Measurements from ENCODE around the gene SEPTIN11.

The SEPTIN11 gene

GRCh38 chr4:76943790-76944189 is 5.8 kb upstream of the SEPTIN11 start:
- no peak overlapping the region for H3K4me3 ChIP-seq (ENCODE audit: low read depth, low read length)
- TF ChIP-seq CTCF (IDR thresholded peaks at IDR 0.05; ENCODE audit: low read depth, low read length), result no peak

- TF ChIP-seq CTCF (IDR thresholded peaks at IDR 0.05; ENCODE audit: low read depth, low read length), result no peak
- peak overlapping the region; percentile 97 for H3K4me3 ChIP-seq (ENCODE audit: low read depth, low read length)
These were observed 2.2 kb upstream of the SEPTIN11 start for GRCh38 chr4:76947369-76947768.

GRCh38 chr4:76948443-76949275 is 893 bp upstream of the SEPTIN11 start:
- H3K4me3 ChIP-seq (ENCODE audit: low read depth, low read length), result peak overlapping the region; percentile 97
- TF ChIP-seq CTCF (IDR thresholded peaks at IDR 0.05; ENCODE audit: low read depth, low read length), result no peak

- TF ChIP-seq CTCF (IDR thresholded peaks at IDR 0.05; ENCODE audit: low read depth, low read length), result no peak
- H3K4me3 ChIP-seq (ENCODE audit: low read depth, low read length), result peak overlapping the region; percentile 97
These were observed 752 bp downstream of the SEPTIN11 start for GRCh38 chr4:76950052-76950955.

- TF ChIP-seq CTCF (IDR thresholded peaks at IDR 0.05; ENCODE audit: low read depth, low read length), result no peak
These were observed 1.6 kb downstream of the SEPTIN11 start for GRCh38 chr4:76950956-76951671.

GRCh38 chr4:76951672-76952010 is 2.1 kb downstream of the SEPTIN11 start:
- H3K4me3 ChIP-seq (ENCODE audit: low read depth, low read length), result peak overlapping the region; percentile 97
- no peak for TF ChIP-seq CTCF (IDR thresholded peaks at IDR 0.05; ENCODE audit: low read depth, low read length)

More at GRCh38 chr4:76950956-76951671, 1.6 kb downstream of the SEPTIN11 start:
- H3K4me3 ChIP-seq (ENCODE audit: low read depth, low read length), result peak overlapping the region; percentile 97
